B cell (primary cell): ENCODE measurements around the gene STARD9. TPM values are rescaled to one million over a fixed set of nuclear protein-coding genes. Genes with fewer than 3 reads are reported as not detected.

Experiments used
- ATAC-seq: fragments of 200-7000 bp; cut with Tn5 transposase; one replicate; pipeline ENCODE4 v1.10.0; 2021; ENCODE audit warnings: low read depth, mild to moderate bottlenecking, moderate number of reproducible peaks, moderate library complexity
- CTCF ChIA-PET: fragments of 350-600 bp; sonication (Branson Sonifier 250); formaldehyde crosslinking; loops from one replicate; lab custom pipeline; 2021; ENCODE audit warnings: antibody characterized with exemption, inconsistent platforms; lab: Charles Lee
- POLR2A ChIA-PET: fragments of 350-600 bp; sonication (Branson Sonifier 250); formaldehyde crosslinking; loops from one replicate; lab custom pipeline; 2021; ENCODE audit warnings: antibody characterized with exemption; lab: Charles Lee
- DNase-seq: peaks from one replicate; pipeline ENCODE4 v3.0.0; 2013
- H2AFZ ChIP-seq: 2 replicates; pipeline ENCODE4 v1.6.1; 2012; ENCODE audit warnings: mild to moderate bottlenecking, low read depth, low read length; ENCODE audit not compliant: insufficient read depth, poor library complexity, severe bottlenecking
- H3K27ac ChIP-seq, 2 donors: 1 replicate in 1 of 2; 2 replicates in 1 of 2; pipeline ENCODE4 v1.5.1; 2012 to 2013; ENCODE audit warnings: low read length in 2 of 2, mild to moderate bottlenecking in 2 of 2, moderate library complexity in 1 of 2
- H3K27me3 ChIP-seq, 4 experiments: fragments of 200-600 bp in 1 of 4; sonication (generic) in 1 of 4; replicated peaks in 1 of 4; 1 replicate in 2 of 4; 2 replicates in 2 of 4; pipeline versions ENCODE4 v1.6.1 to v1.7.0; 2013 to 2016; ENCODE audit warnings: low read length in 3 of 4, mild to moderate bottlenecking in 2 of 4, mixed read lengths in 1 of 4, moderate library complexity in 1 of 4; ENCODE audit not compliant: insufficient read depth in 4 of 4, control insufficient read depth in 3 of 4; ENCODE audit errors: control extremely low read depth in 1 of 4
- H3K36me3 ChIP-seq, 2 experiments: replicated peaks in 1 of 2; 1 replicate in 1 of 2; 2 replicates in 1 of 2; pipeline versions ENCODE4 v1.6.1 to v1.7.1; 2013; ENCODE audit warnings: low read length in 1 of 2; ENCODE audit not compliant: insufficient read depth in 2 of 2, control insufficient read depth in 1 of 2; ENCODE audit errors: control extremely low read depth in 1 of 2, extremely low read depth in 1 of 2
- H3K4me1 ChIP-seq, 2 donors: fragments of 200-600 bp in 1 of 2; sonication (generic) in 1 of 2; 1 replicate in 1 of 2; 2 replicates in 1 of 2; pipeline versions ENCODE4 v1.5.1 to v1.6.1; 2013 to 2017; ENCODE audit warnings: low read length in 2 of 2; ENCODE audit not compliant: control insufficient read depth in 2 of 2, insufficient read depth in 2 of 2
- H3K4me2 ChIP-seq: replicated peaks from 2 replicates; pipeline ENCODE3; 2012; ENCODE audit warnings: mild to moderate bottlenecking, low read depth, low read length; ENCODE audit not compliant: poor library complexity, severe bottlenecking
- H3K4me3 ChIP-seq, 5 experiments: fragments of 200-600 bp in 1 of 5; sonication (generic) in 1 of 5; 1 replicate in 3 of 5; 2 replicates in 2 of 5; pipeline versions ENCODE4 v1.5.1 to v1.7.0; 2011 to 2016; ENCODE audit warnings: low read length in 4 of 5, mild to moderate bottlenecking in 4 of 5, low read depth in 2 of 5, control low read depth in 1 of 5, moderate library complexity in 1 of 5; ENCODE audit not compliant: insufficient read depth in 1 of 5; ENCODE audit errors: control extremely low read depth in 1 of 5, extremely low read depth in 1 of 5
- H3K79me2 ChIP-seq: fragments of 200-600 bp; sonication (generic); one replicate; pipeline ENCODE4 v1.6.0; 2016; ENCODE audit warnings: low read length; ENCODE audit not compliant: control insufficient read depth, insufficient read depth
- H3K9ac ChIP-seq: fragments of 200-600 bp; sonication (generic); 2 replicates; pipeline ENCODE4 v1.6.1; 2017; ENCODE audit warnings: mild to moderate bottlenecking, low read length, moderate library complexity
- H3K9me3 ChIP-seq, 3 donors: one replicate each; pipeline versions ENCODE4 v1.6.1 to v1.7.1; 2013; ENCODE audit warnings: low read length in 2 of 3; ENCODE audit not compliant: control insufficient read depth in 2 of 3, insufficient read depth in 1 of 3; ENCODE audit errors: control extremely low read depth in 1 of 3
- H4K20me1 ChIP-seq: 2 replicates; pipeline ENCODE4 v1.6.0; 2012; ENCODE audit warnings: mild to moderate bottlenecking, low read length; ENCODE audit not compliant: insufficient read depth, control insufficient read depth, poor library complexity, severe bottlenecking
- H3K27ac Mint-ChIP-seq: one replicate; pipeline ENCODE4 v1.8.0; 2021; ENCODE audit warnings: mixed read lengths
- H3K27me3 Mint-ChIP-seq: one replicate; pipeline ENCODE4 v1.8.0; 2021; ENCODE audit warnings: mixed read lengths
- H3K4me1 Mint-ChIP-seq: one replicate; pipeline ENCODE4 v1.8.0; 2021; ENCODE audit warnings: mixed read lengths
- H3K4me3 Mint-ChIP-seq: one replicate; pipeline ENCODE4 v1.8.0; 2021; ENCODE audit warnings: mixed read lengths
- H3K9me3 Mint-ChIP-seq: one replicate; pipeline ENCODE4 v1.8.0; 2022; ENCODE audit warnings: mixed read lengths; ENCODE audit not compliant: insufficient read depth
- EZH2 ChIP-seq: IDR thresholded peaks from 2 replicates; pipeline ENCODE4 v1.6.1; 2012; ENCODE audit warnings: borderline replicate concordance, low read depth, mild to moderate bottlenecking, moderate library complexity, low read length; ENCODE audit not compliant: insufficient read depth, poor library complexity, severe bottlenecking
- WGBS: methylation state at CpG from one replicate; pipeline ENCODE4 v1.1.5; 2013; ENCODE audit warnings: missing lambda C conversion rate; ENCODE audit not compliant: insufficient coverage; 5-methylcytosine and 5-hydroxymethylcytosine counted together
- intact Hi-C: fragments of 100-400 bp; cut with micrococcal nuclease; formaldehyde crosslinking; loops from one replicate; pipeline ENCODE4 v1.10.0; 2022
- polyA plus RNA-seq: library from polyadenylated mRNA; depleted of rRNA; stranded (reverse); fragments of >200 nt; gene quantifications from 2 replicates; pipeline ENCODE4 v1.2.3, GENCODE V29; 2012
- total RNA-seq, 2 donors: library from RNA; stranded (reverse); fragments of 120-200 nt in 1 of 2; gene quantifications; 1 replicate in 1 of 2; 2 replicates in 1 of 2; pipeline versions ENCODE4 v1.2.3 to v1.2.4, GENCODE V29; 2013 to 2022
- TF ChIP-seq, protein P1 (sequence below): fragments of 200-600 bp; IDR thresholded peaks from one replicate; pipeline ENCODE4 v1.8.0; 2022; ENCODE audit warnings: antibody characterized with exemption, mild to moderate bottlenecking

The STARD9 gene
- total and polyA plus RNA-seq, 2 donors (not counting 1 experiment from before 2014, with no cell fraction given): 5.0 to 23.1 TPM

DNA sequence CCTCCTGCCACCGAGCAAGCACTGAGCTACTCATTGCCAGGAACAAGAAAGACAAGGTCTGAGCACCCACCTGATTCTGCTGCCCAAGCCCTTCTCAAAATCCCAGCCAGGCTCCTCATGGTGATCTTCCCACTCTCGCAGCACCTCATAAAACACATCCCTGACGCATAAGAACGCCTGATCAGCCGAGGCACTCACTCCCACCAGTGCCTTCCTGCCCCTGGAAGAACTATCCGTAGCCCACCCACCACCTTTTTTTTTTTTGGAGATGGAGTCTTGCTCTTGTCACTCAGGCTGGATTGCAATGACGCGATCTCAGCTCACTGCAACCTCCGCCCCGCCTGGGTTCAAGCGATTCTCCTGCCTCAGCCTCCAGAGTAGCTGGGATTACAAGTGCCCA lies 157.6 kb downstream of the STARD9 start:
- H3K4me3 ChIP-seq: no peak overlapping the region
- DNase-seq (no peak), ATAC-seq (no peak)
- ChIA-PET POLR2A (no interaction called here), CTCF (no interaction called here)
- no peaks in the 10 kb centered on the region for H4K20me1 ChIP-seq
- WGBS: 96% methylated on average over 10 of the region's 11 CpGs
- no peaks in the 10 kb centered on the region for H3K27me3 ChIP-seq
- H3K36me3 ChIP-seq: peaks cover 9 to 50% of the 10 kb centered on the region in 2 experiments
- no peak overlapping the region for H3K27ac ChIP-seq
- peaks cover 16% of the 10 kb centered on the region for H3K79me2 ChIP-seq
- no peak overlapping the region for H3K9ac ChIP-seq
- Mint-ChIP-seq H3K27me3 (no peaks in the 10 kb centered on the region), H3K4me1 (peaks cover 12% of the 10 kb centered on the region), H3K27ac (no peak overlapping the region), H3K9me3 (no peaks in the 10 kb centered on the region), H3K4me3 (no peak overlapping the region)
- no peaks in the 10 kb centered on the region for H3K9me3 ChIP-seq
- no peak overlapping the region for H2AFZ ChIP-seq
- H3K4me1 ChIP-seq: peaks cover 9 to 18% of the 10 kb centered on the region in 2 donors
- TF ChIP-seq EZH2: no peak
- TF ChIP-seq, protein P1, sequence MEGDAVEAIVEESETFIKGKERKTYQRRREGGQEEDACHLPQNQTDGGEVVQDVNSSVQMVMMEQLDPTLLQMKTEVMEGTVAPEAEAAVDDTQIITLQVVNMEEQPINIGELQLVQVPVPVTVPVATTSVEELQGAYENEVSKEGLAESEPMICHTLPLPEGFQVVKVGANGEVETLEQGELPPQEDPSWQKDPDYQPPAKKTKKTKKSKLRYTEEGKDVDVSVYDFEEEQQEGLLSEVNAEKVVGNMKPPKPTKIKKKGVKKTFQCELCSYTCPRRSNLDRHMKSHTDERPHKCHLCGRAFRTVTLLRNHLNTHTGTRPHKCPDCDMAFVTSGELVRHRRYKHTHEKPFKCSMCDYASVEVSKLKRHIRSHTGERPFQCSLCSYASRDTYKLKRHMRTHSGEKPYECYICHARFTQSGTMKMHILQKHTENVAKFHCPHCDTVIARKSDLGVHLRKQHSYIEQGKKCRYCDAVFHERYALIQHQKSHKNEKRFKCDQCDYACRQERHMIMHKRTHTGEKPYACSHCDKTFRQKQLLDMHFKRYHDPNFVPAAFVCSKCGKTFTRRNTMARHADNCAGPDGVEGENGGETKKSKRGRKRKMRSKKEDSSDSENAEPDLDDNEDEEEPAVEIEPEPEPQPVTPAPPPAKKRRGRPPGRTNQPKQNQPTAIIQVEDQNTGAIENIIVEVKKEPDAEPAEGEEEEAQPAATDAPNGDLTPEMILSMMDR: no peak
- intact Hi-C loops: loop anchor here (10.0 kb wide), 1 partner anchor 762 kb away; the partner anchor contains the start of gene TP53BP1
- H3K4me2 ChIP-seq: no peak overlapping the region

DNA sequence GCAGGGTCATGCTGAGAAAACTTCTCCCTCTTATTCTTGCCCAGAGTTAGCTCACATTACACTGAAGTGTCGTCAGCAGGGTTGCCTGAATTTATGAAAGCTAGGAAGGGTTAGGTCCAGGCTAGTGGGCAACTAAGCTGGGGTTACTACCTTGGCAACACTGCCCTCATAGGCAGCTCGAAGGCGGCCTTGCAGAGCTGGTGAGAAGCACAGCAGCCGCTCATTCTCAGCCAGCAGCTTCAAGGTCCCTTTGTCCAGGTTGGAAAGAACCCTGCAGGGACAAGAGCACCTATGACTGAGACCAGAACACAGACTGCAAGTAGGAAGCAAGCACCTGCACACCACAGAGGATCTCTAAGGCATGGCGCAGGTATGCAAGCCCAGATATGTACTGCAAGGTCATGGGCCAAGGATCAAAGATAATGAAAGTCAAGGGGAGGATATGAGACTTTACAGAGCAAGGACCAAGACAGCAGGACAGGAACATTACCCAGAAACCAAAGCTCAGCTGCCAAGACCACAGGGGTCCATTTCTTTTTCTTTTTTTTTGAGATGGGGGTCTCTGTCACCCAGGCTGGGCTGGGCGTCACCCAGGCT lies 158.8 kb downstream of the STARD9 start:
- H3K79me2 ChIP-seq: peaks cover 16% of the 10 kb centered on the region
- no peak overlapping the region for H3K4me3 ChIP-seq
- Mint-ChIP-seq H3K4me1 (peaks cover 12% of the 10 kb centered on the region), H3K27me3 (no peaks in the 10 kb centered on the region), H3K4me3 (peak overlapping the region; percentile 69), H3K27ac (peak overlapping the region; percentile 7), H3K9me3 (no peaks in the 10 kb centered on the region)
- H3K9me3 ChIP-seq: no peaks in the 10 kb centered on the region
- POLR2A ChIA-PET: interaction anchor here (0.7 kb wide), 1 partner anchor 265 kb away, joined by 8 read pairs; no protein-coding TSS in a partner anchor
- no peaks in the 10 kb centered on the region for H3K27me3 ChIP-seq
- DNase-seq (no peak), ATAC-seq (no peak)
- H2AFZ ChIP-seq: no peak overlapping the region
- H3K27ac ChIP-seq: no peak overlapping the region
- H3K9ac ChIP-seq: no peak overlapping the region
- 96% methylated on average over 4 of the region's 6 CpGs for WGBS
- CTCF ChIA-PET: interaction anchor here (1.3 to 2.7 kb wide), 2 partner anchors 192 to 194 kb away, joined by 3 to 13 read pairs; no protein-coding TSS in a partner anchor
- H4K20me1 ChIP-seq: no peaks in the 10 kb centered on the region
- peaks cover 9 to 18% of the 10 kb centered on the region in 2 donors for H3K4me1 ChIP-seq
- intact Hi-C loops: loop anchor here (10.0 kb wide), 1 partner anchor 761 kb away; the partner anchor contains the start of gene TP53BP1
- H3K36me3 ChIP-seq: peaks cover 9 to 43% of the 10 kb centered on the region in 2 experiments
- no peak for TF ChIP-seq EZH2
- TF ChIP-seq, protein P1: no peak
- no peak overlapping the region for H3K4me2 ChIP-seq
